ENCODE results near the gene DDIT4L.

GRCh38 chr4:100146756-100147155 is 43.5 kb downstream of the DDIT4L start:
- no peak for TF ChIP-seq POLR2A (IDR thresholded peaks at IDR 0.05; ENCODE audit: low read depth, low read length)
- no peak for TF ChIP-seq POLR2AphosphoS5 (IDR thresholded peaks at IDR 0.05; ENCODE audit: low read depth, low read length)
